NCI-H2227 (cell line): ENCODE data around the gene TBL1XR1.

ENCODE experiments used
- DNase-seq: peaks from one replicate; lab custom pipeline; 2025; ENCODE audit not compliant: unreplicated experiment; lab: John Stamatoyannopoulos, UW

TBL1XR1 gene

GRCh38 chr3:177068967-177069366 is 128.3 kb downstream of the TBL1XR1 start:
- DNase-seq, result no peak

GRCh38 chr3:177066068-177066467 is 131.2 kb downstream of the TBL1XR1 start:
- no peak for DNase-seq

- no peak for DNase-seq
These were observed 131.8 kb downstream of the TBL1XR1 start for GRCh38 chr3:177065285-177066033.

- DNase-seq, result no peak
These were observed 135.1 kb downstream of the TBL1XR1 start for GRCh38 chr3:177062052-177062732.

- DNase-seq, result no peak
These were observed 135.9 kb downstream of the TBL1XR1 start for GRCh38 chr3:177061369-177061768.

- DNase-seq, result no peak
These were observed 136.8 kb downstream of the TBL1XR1 start for GRCh38 chr3:177060492-177060891.

- no peak for DNase-seq
These were observed 138.6 kb downstream of the TBL1XR1 start for GRCh38 chr3:177058648-177059047.

GRCh38 chr3:177057768-177058167 is 139.5 kb downstream of the TBL1XR1 start:
- DNase-seq, result no peak

- DNase-seq, result peak; percentile 31
These were observed 140.4 kb downstream of the TBL1XR1 start for GRCh38 chr3:177056927-177057326.

- no peak for DNase-seq
These were observed 141.4 kb downstream of the TBL1XR1 start for GRCh38 chr3:177055605-177056571.

- no peak for DNase-seq
These were observed 144.2 kb downstream of the TBL1XR1 start for GRCh38 chr3:177053107-177053506.

- DNase-seq, result no peak
These were observed 145.9 kb downstream of the TBL1XR1 start for GRCh38 chr3:177051411-177051810.

- DNase-seq, result peak; percentile 79
These were observed 146.6 kb downstream of the TBL1XR1 start for GRCh38 chr3:177050501-177051237.

- no peak for DNase-seq
These were observed 151.5 kb downstream of the TBL1XR1 start for GRCh38 chr3:177045767-177046166.

- no peak for DNase-seq
These were observed 152.1 kb downstream of the TBL1XR1 start for GRCh38 chr3:177045222-177045621.

GRCh38 chr3:177041730-177042551 is 155.3 kb downstream of the TBL1XR1 start:
- no peak for DNase-seq

- DNase-seq, result no peak
These were observed 156.1 kb downstream of the TBL1XR1 start for GRCh38 chr3:177041021-177041729.

GRCh38 chr3:177039490-177040274 is 157.6 kb downstream of the TBL1XR1 start:
- DNase-seq, result no peak
